Measurements from ENCODE around the gene ATG4D. TPM values are rescaled to one million over a fixed set of nuclear protein-coding genes. Genes with fewer than 3 reads are reported as not detected.

ATG4D gene
- total RNA-seq, 3 donors from 2014 or later: 63.0 to 119 (median 93.5) TPM

DNA sequence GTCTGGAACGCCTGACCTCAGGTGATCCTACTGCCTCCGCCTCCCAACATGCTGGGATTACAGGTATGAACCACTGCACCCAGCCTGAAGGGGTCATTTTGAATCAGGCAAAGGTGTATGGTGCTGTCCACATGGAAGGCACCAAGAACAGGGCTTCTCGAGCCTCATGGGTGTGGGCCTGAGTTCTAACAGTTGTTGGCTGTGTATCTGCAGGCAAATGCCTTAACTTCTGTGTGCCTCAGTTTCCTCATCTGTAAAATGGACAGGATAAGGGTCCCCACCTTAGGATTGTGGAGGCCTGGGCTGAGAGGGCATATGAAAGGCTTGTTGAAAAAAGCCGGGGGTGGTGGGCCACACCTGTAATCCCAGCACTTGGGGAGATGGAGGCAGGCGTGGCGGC, 34.2 kb downstream of the ATG4D start:
- intact Hi-C loops (cut with DNase I, micrococcal nuclease): no loop called here
- TF ChIP-seq, protein P1, sequence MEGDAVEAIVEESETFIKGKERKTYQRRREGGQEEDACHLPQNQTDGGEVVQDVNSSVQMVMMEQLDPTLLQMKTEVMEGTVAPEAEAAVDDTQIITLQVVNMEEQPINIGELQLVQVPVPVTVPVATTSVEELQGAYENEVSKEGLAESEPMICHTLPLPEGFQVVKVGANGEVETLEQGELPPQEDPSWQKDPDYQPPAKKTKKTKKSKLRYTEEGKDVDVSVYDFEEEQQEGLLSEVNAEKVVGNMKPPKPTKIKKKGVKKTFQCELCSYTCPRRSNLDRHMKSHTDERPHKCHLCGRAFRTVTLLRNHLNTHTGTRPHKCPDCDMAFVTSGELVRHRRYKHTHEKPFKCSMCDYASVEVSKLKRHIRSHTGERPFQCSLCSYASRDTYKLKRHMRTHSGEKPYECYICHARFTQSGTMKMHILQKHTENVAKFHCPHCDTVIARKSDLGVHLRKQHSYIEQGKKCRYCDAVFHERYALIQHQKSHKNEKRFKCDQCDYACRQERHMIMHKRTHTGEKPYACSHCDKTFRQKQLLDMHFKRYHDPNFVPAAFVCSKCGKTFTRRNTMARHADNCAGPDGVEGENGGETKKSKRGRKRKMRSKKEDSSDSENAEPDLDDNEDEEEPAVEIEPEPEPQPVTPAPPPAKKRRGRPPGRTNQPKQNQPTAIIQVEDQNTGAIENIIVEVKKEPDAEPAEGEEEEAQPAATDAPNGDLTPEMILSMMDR (IDR thresholded peaks at IDR 0.05): no peak
- Histone ChIP-seq H3K36me3 (ENCODE audit: low read depth) (no peaks in the 10 kb centered on the region), H3K4me3 (no peak overlapping the region), H3K4me1 (ENCODE audit: low read depth) (no peaks in the 10 kb centered on the region), H3K9me3 (no peaks in the 10 kb centered on the region)
- ATAC-seq: no peak
- DNase-seq: no peak

- H3K9me3 ChIP-seq: no peaks in the 10 kb centered on the region
- H3K36me3 ChIP-seq (ENCODE audit: low read depth): no peaks in the 10 kb centered on the region
- H3K4me1 ChIP-seq (ENCODE audit: low read depth): no peaks in the 10 kb centered on the region
- intact Hi-C loops (cut with DNase I, micrococcal nuclease): loop anchor here (5.0 kb wide), 1 partner anchor 61 kb away; no protein-coding TSS in a partner anchor
- peak; percentile 87 to 97 (median 91) for DNase-seq
- ATAC-seq: peak; percentile 99
- H3K4me3 ChIP-seq: no peak overlapping the region
- TF ChIP-seq, protein P1 (IDR thresholded peaks at IDR 0.05): peak; percentile 98
Observed at GRCh38 chr19:10580979-10581631, 37.4 kb downstream of the ATG4D start.

DNA sequence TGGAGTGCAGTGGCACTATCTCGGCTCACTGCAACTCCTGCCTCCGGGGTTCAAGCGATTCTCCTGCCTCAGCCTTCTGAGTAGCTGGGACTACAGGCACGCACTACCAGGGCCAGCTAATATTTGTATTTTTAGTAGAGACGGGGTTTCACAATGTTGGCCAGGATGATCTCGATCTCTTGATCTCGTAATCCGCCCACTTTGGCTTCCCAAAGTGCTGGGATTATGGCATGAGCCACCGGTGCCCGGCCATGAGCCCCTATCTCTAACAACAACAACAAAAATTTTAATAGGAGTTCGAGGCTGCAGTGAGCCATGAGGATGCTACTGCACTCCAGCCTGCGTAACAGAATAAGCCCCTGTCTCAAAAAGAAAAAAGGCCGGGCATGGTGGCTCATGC, 38.4 kb downstream of the ATG4D start:
- intact Hi-C loops (cut with DNase I, micrococcal nuclease): loop anchor here (5.0 kb wide), 1 partner anchor 60 kb away; no protein-coding TSS in a partner anchor

GRCh38 chr19:10583036-10583776, 39.5 kb downstream of the ATG4D start:
- no peak overlapping the region for H3K4me3 ChIP-seq
- no peaks in the 10 kb centered on the region for H3K4me1 ChIP-seq (ENCODE audit: low read depth)
- no peaks in the 10 kb centered on the region for H3K9me3 ChIP-seq
- TF ChIP-seq, protein P1 (IDR thresholded peaks at IDR 0.05): no peak
- ATAC-seq (no peak), DNase-seq (no peak)
- H3K36me3 ChIP-seq (ENCODE audit: low read depth): no peaks in the 10 kb centered on the region
- intact Hi-C loops (cut with DNase I, micrococcal nuclease): loop anchor here (5.0 kb wide), 1 partner anchor 59 kb away; no protein-coding TSS in a partner anchor

More for the DNA sequence above, 38.4 kb downstream of the ATG4D start:
- TF ChIP-seq, protein P1 (IDR thresholded peaks at IDR 0.05): no peak
- no peak overlapping the region for H3K4me3 ChIP-seq
- no peaks in the 10 kb centered on the region for H3K36me3 ChIP-seq (ENCODE audit: low read depth)
- no peaks in the 10 kb centered on the region for H3K4me1 ChIP-seq (ENCODE audit: low read depth)
- DNase-seq: no peak
- H3K9me3 ChIP-seq: no peaks in the 10 kb centered on the region
- ATAC-seq: no peak

DNA sequence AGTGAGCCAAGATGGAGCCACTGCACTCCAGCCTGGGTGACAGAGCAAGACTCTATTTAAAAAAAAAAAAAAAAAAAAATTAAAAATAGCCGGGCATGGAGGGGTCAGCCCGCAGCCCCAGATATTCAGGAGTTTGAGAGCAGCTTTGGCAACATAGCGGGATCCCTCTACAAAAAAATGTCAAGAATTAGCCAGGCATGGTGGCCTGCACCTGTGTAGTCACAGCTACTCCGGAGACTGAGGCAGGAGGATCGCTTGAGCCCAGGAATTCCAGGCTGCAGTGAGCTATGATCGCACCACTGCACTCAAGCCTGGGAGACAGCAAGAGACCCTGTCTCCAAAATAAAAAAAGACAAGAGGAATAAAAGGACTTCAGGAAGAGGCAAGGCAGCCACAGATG, 42.7 kb downstream of the ATG4D start:
- TF ChIP-seq, protein P1 (IDR thresholded peaks at IDR 0.05): no peak
- peak overlapping the region; percentile 48 for H3K4me3 ChIP-seq
- no peaks in the 10 kb centered on the region for H3K9me3 ChIP-seq
- ATAC-seq (peak; percentile 15), DNase-seq (no peak)
- H3K4me1 ChIP-seq (ENCODE audit: low read depth): no peaks in the 10 kb centered on the region
- intact Hi-C loops (cut with DNase I, micrococcal nuclease): no loop called here
- H3K36me3 ChIP-seq (ENCODE audit: low read depth): no peaks in the 10 kb centered on the region

Measured in mucosa of descending colon (tissue), 3 donors.